Peyer's patch (tissue), 4 donors: Measurements from ENCODE around the gene TSPAN18.

ENCODE experiments used
- CTCF ChIP-seq, 6 experiments: fragments of 450-650 bp in 4 of 6; fragments of 200-600 bp in 2 of 6; sonication (generic) in 1 of 6; IDR thresholded peaks; one replicate each; pipeline ENCODE4 v1.5.1; 2017 to 2019; ENCODE audit warnings: antibody characterized with exemption in 6 of 6, mild to moderate bottlenecking in 3 of 6, moderate library complexity in 1 of 6
- POLR2A ChIP-seq, 2 donors: fragments of 450-650 bp; IDR thresholded peaks; one replicate each; pipeline ENCODE4 v1.5.1; 2017; ENCODE audit warnings: antibody characterized with exemption in 2 of 2, mild to moderate bottlenecking in 2 of 2, moderate library complexity in 2 of 2

- TF ChIP-seq CTCF (IDR thresholded peaks at IDR 0.05) (no peak), POLR2A (IDR thresholded peaks at IDR 0.05) (no peak)
These were observed 124.7 kb downstream of the TSPAN18 start for GRCh38 chr11:44851496-44851895.
